CD4-positive, alpha-beta T cell treated with Interleukin-17A for 1 hour (primary cell): ENCODE data around the gene ALK.

Experiments
- DNase-seq: peaks from one replicate; pipeline ENCODE4 v3.0.0-alpha.2; 2020

ALK gene

GRCh38 chr2:29425866-29426265, 495.5 kb downstream of the ALK start:
- no peak for DNase-seq

- no peak for DNase-seq
Observed at GRCh38 chr2:29423061-29423666, 498.2 kb downstream of the ALK start.

GRCh38 chr2:29420999-29421782, 500.2 kb downstream of the ALK start:
- no peak for DNase-seq

- DNase-seq = no peak
Observed at GRCh38 chr2:29420464-29420863, 500.9 kb downstream of the ALK start.

GRCh38 chr2:29417630-29418029, 503.8 kb downstream of the ALK start:
- no peak for DNase-seq

- no peak for DNase-seq
Observed at GRCh38 chr2:29412197-29412925, 509.0 kb downstream of the ALK start.

GRCh38 chr2:29405707-29406106, 515.7 kb downstream of the ALK start:
- DNase-seq = no peak

- no peak for DNase-seq
Observed at GRCh38 chr2:29405266-29405665, 516.1 kb downstream of the ALK start.

- no peak for DNase-seq
Observed at GRCh38 chr2:29401994-29402393, 519.4 kb downstream of the ALK start.

GRCh38 chr2:29400930-29401653, 520.3 kb downstream of the ALK start:
- DNase-seq = no peak

GRCh38 chr2:29398384-29399237, 522.8 kb downstream of the ALK start:
- no peak for DNase-seq

GRCh38 chr2:29397713-29398112, 523.7 kb downstream of the ALK start:
- no peak for DNase-seq

GRCh38 chr2:29397039-29397438, 524.3 kb downstream of the ALK start:
- no peak for DNase-seq

GRCh38 chr2:29394981-29395350, 526.4 kb downstream of the ALK start:
- no peak for DNase-seq

GRCh38 chr2:29394311-29394980, 526.9 kb downstream of the ALK start:
- no peak for DNase-seq

GRCh38 chr2:29393676-29394075, 527.7 kb downstream of the ALK start:
- DNase-seq = no peak

GRCh38 chr2:29392774-29393173, 528.6 kb downstream of the ALK start:
- no peak for DNase-seq

- no peak for DNase-seq
Observed at GRCh38 chr2:29390136-29390535, 531.2 kb downstream of the ALK start.

GRCh38 chr2:29389686-29390085, 531.7 kb downstream of the ALK start:
- DNase-seq = no peak

GRCh38 chr2:29388071-29388470, 533.3 kb downstream of the ALK start:
- DNase-seq = no peak

- DNase-seq = no peak
Observed at GRCh38 chr2:29382486-29382885, 538.9 kb downstream of the ALK start.

GRCh38 chr2:29377788-29378187, 543.6 kb downstream of the ALK start:
- no peak for DNase-seq
